Breast epithelium (tissue), 3 donors: ENCODE measurements around the gene CMTM3.

ENCODE experiments used
- CTCF ChIP-seq, 3 donors: fragments of 450-650 bp; IDR thresholded peaks; one replicate each; pipeline ENCODE4 v1.5.1; 2016 to 2017; ENCODE audit warnings: antibody characterized with exemption in 3 of 3, mild to moderate bottlenecking in 3 of 3, moderate library complexity in 3 of 3
- POLR2A ChIP-seq: fragments of 450-650 bp; IDR thresholded peaks from one replicate; pipeline ENCODE4 v1.6.1; 2016; ENCODE audit warnings: antibody characterized with exemption, mild to moderate bottlenecking, moderate library complexity
- POLR2AphosphoS5 ChIP-seq, 3 donors: sonication (generic); formaldehyde crosslinking; IDR thresholded peaks; one replicate each; pipeline ENCODE4 v1.6.1; 2017; ENCODE audit warnings: antibody characterized with exemption in 3 of 3

GRCh38 chr16:66614161-66614802 is 9.8 kb downstream of the CMTM3 start:
- TF ChIP-seq CTCF (IDR thresholded peaks at IDR 0.05) (no peak), POLR2AphosphoS5 (IDR thresholded peaks at IDR 0.05) (no peak), POLR2A (no peak)
